Stimulated activated effector memory CD8-positive, alpha-beta T cell treated with anti-CD3 and anti-CD28 coated beads, Interleukin-12 subunit alpha, Interleukin-12 subunit beta, amount 100 ng/mL, for 72 hours (primary cell): ENCODE data around the gene HOXB7.

Experiments
- ATAC-seq: fragments of 150-1000 bp; cut with Tn5 transposase; 2 replicates; pipeline ENCODE4 v1.10.0; 2021
- DNase-seq, 2 donors: peaks; one replicate each; pipeline ENCODE4 v3.0.0; 2021 to 2022; ENCODE audit warnings: low spot score in 2 of 2
- H3K27ac Mint-ChIP-seq: one replicate; pipeline ENCODE4 v1.8.0; 2022; ENCODE audit warnings: mild to moderate bottlenecking, mixed read lengths
- H3K36me3 Mint-ChIP-seq: one replicate; pipeline ENCODE4 v1.8.0; 2022; ENCODE audit warnings: mild to moderate bottlenecking, mixed read lengths
- H3K4me1 Mint-ChIP-seq: one replicate; pipeline ENCODE4 v1.8.0; 2022; ENCODE audit warnings: mixed read lengths
- H3K4me3 Mint-ChIP-seq: one replicate; pipeline ENCODE4 v1.8.0; 2022; ENCODE audit warnings: mild to moderate bottlenecking, mixed read lengths
- H3K9me3 Mint-ChIP-seq: one replicate; pipeline ENCODE4 v1.8.0; 2022; ENCODE audit warnings: mixed read lengths

Gene HOXB7

DNA sequence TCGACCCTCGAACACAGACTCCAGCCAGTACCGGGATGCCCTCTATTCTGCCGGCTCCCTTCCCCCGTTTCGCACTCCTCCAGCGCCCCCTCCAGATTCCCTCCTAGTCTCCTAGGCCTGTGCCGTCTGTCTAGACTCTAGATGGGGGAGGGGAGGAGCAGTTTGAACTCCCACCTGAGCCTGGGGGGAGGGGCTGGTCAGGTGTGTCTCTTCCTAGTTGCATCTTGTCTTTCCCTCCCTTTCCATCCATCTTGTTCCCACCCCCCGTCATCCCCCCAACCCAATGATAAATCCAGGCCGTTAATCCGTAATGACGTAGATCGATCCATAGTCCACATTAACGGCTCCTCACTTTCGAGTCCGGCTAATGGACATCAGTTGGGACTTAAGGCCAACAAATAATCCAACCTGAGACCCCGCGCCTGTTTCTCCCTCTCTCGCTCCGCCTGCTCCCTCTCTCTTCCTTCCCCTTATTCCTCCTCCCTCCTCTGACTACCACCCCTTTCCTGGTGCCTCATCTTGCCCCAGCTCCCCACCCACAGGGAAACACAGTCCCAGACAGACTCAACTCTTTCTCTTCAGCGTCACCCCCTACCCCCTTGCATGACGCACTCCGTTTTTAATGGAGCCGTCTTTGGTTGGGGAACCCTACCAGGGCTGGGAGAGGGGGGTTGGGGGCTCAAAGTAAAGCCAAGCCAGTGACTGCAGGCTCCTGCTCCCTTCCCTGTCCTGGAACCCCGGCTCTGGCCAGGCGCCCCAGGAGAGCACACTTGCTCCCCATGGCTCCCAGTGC lies 13.9 kb downstream of the HOXB7 start:
- DNase-seq (no peak), ATAC-seq (no peak)
- peak overlapping the region; percentile 67 for H3K4me3 Mint-ChIP-seq
- H3K4me1 Mint-ChIP-seq, result peaks cover 55% of the 10 kb centered on the region
- no peaks in the 10 kb centered on the region for H3K9me3 Mint-ChIP-seq
- H3K36me3 Mint-ChIP-seq, result no peaks in the 10 kb centered on the region
- H3K27ac Mint-ChIP-seq, result peak overlapping the region; percentile 75

DNA sequence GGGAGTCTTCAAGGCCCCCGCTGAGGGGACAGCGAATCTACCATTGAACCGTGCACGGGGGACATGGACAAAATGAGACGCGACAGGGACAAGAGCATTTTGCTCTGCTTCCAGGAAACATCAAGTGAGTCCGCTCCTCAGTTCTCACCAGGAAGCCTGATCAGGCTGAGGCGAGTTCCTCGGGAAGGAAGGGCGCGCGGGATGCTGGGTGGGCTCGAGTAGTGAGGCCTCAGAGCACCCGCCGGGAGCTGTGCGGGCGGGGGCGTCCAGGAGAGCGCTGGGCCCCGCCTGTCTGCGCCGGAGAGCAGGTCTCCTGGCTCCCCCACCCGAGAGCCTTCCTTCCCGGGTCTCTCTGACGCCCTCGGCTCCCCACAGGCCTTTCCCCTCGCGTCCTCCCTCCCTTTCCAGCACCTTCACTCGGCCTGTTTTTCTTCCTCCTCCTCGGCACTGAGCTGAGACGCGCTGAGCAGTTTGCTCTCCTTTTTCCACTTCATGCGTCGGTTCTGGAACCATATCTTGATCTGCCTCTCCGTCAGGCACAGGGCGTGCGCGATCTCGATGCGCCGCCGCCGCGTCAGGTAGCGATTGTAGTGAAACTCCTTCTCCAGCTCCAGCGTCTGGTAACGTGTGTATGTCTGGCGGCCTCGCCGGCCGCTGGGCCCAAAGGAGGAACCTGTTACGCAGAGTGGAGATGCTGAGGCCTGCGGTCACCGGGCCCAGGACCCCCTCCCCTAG lies 14.7 kb downstream of the HOXB7 start:
- DNase-seq, result no peak
- H3K9me3 Mint-ChIP-seq, result no peaks in the 10 kb centered on the region
- no peak overlapping the region for H3K27ac Mint-ChIP-seq
- H3K4me3 Mint-ChIP-seq, result peak overlapping the region; percentile 67
- no peaks in the 10 kb centered on the region for H3K36me3 Mint-ChIP-seq
- peak; percentile 12 for ATAC-seq
- peaks cover 51% of the 10 kb centered on the region for H3K4me1 Mint-ChIP-seq

DNA sequence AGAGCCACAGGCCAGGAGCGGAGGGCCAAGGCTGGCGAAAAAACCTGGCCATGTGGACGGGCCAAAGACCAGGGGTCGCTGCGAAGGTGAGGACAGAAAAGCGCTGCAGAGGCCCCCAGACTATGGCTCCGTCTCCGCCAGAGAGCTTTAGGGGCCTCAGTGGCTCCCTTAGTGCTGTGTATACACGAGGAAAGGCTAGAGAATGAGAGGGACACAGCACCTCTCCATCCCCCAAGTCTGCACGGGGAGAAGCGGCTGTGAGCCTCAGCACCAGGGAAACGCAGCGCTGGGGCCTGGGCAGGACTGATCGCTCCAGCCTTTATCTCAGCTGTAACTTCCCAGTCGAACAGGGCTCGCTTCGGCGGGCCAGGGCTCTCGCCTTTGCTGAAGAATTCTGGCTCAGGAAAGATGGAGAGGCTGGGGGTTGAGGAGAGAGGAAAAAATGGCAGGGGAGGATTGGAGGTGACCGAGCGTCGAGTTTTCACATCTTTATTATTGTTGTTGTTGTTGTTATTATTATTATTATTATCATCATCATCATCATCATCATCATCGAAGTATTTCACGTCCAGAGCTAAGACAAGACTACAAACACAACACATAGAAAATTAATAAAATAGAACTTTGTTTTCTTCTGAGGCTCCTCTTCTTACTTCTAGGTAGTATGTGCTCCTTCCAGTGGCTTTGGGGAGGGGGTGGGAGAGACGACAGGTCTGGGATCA lies 15.4 kb downstream of the HOXB7 start:
- no peak overlapping the region for H3K27ac Mint-ChIP-seq
- H3K4me1 Mint-ChIP-seq, result peaks cover 51% of the 10 kb centered on the region
- ATAC-seq (no peak), DNase-seq (no peak)
- H3K36me3 Mint-ChIP-seq, result no peaks in the 10 kb centered on the region
- peak overlapping the region; percentile 67 for H3K4me3 Mint-ChIP-seq
- H3K9me3 Mint-ChIP-seq, result no peaks in the 10 kb centered on the region

DNA sequence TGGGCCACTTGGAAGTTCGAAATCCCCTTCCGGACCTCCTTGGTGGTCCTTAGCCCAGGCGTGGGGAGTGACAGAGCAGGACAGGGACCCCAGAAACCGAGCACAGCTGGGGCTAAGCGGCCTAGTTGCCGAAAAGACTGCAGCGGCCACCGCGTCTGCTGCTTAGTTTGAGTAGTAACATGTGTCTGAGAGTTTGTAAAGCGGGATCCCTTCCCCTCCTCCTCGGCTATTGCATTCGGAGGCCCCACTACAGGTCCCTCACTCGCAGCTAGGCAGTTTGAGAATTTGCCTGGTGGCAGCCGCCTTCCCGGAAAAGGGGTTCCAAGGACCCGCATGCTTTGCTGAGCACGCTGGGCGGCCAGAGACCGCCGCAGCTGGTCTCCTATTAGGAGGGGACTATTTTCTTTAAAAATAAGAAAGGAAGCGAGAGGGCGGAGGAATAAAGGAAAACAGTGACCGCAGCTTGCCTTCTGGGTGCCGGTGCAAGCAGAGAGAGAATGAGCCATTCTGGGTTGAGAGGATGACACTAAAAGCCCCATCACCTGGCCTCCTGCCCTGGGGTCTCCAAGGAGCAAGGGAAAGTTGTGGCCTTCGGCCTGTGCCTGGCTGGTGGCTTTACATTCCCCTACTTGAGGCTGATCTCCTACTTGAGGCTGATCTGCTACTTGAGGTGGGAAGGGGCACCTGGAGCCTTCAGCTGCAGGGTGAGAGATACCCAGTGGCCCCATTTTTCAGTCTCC lies 16.1 kb downstream of the HOXB7 start:
- Mint-ChIP-seq H3K4me1 (peaks cover 51% of the 10 kb centered on the region), H3K27ac (no peak overlapping the region), H3K36me3 (no peaks in the 10 kb centered on the region), H3K9me3 (no peaks in the 10 kb centered on the region), H3K4me3 (peak overlapping the region; percentile 67)
- ATAC-seq (no peak), DNase-seq (no peak)

DNA sequence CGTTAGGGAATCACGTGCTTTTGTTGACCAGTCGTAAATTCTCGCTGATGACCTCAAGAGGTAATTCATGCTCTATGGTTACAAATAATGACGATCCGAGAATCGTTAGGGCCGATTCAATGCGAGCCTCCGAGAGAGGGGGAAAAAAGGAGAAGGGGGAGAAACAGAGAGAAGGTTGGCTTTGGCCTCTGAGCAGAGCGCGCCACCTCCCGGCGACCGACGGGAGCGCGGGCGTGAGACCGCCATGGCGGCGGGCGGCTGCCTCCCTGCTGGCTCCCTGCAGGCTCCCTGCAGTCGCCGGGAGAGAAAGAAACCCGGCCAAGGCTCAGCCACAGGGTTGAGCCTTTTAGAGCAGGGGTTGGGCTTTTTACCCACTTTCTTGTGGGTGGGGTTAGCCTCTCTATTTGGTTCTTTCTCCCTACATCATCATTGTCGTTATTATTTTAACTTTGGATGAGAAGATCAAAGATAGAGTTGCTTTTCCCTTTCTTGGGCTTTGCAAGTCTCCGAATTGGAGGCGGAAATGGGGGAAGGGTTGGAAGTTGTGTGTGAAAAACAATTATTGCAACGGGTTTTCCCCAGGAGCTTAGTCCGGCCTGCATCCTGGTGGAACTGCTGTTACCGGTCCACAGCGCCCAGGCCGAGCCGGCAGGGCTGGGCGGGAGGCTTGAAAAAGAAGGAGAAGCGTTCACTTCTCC lies 16.8 kb downstream of the HOXB7 start:
- DNase-seq (peak; percentile 88 to 93), ATAC-seq (peak; percentile 72)
- H3K9me3 Mint-ChIP-seq, result no peaks in the 10 kb centered on the region
- no peaks in the 10 kb centered on the region for H3K36me3 Mint-ChIP-seq
- H3K27ac Mint-ChIP-seq, result no peak overlapping the region
- H3K4me3 Mint-ChIP-seq, result peak overlapping the region; percentile 82
- peaks cover 51% of the 10 kb centered on the region for H3K4me1 Mint-ChIP-seq

DNA sequence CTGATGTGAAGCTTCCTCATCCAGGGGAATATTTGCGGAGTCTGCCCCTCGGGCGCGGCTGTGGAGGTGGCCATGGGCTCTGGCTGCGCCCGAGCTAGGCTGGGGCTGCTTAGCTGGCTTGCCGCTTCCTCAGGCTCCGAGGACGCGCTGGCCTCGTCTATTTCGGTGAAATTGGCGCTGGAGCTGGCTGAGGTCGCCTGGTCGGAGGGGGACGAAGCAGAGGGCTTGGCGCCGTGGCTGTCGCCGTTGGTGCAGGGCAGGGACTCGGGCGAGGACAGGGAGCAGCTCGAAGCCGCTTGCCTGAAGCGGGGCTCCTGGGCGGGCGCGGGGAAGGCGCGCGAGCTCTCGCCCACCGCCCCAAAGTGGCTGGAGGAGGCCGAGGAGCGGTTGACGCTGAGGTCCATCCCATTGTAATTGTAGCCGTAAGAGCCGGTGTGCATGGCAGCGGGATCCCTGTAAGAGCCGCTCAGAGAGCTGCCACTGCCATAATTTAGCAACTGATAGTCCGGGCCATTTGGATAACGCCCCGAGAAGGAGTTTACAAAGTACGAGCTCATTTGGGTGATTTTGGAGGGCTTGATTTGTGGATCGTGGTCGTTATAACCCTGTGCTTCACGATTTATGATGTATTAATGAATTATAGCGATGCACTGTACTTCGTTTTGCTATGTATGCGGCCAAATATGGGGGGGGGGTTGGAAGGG lies 17.5 kb downstream of the HOXB7 start, which contains the start of gene HOXB5:
Gene HOXB5, minus strand, starts transcription at position 654 of the 704 bp plus-strand sequence. Its CDS starts 97 bp downstream, at position 557.
- no peaks in the 10 kb centered on the region for H3K36me3 Mint-ChIP-seq
- no peak for DNase-seq
- H3K27ac Mint-ChIP-seq, result no peak within 1 kb of the TSS
- no peaks in the 10 kb centered on the region for H3K9me3 Mint-ChIP-seq
- peak within 1 kb of the TSS; percentile 82 for H3K4me3 Mint-ChIP-seq
- H3K4me1 Mint-ChIP-seq, result peaks cover 49% of the 10 kb centered on the region
- peak; percentile 55 for ATAC-seq

DNA sequence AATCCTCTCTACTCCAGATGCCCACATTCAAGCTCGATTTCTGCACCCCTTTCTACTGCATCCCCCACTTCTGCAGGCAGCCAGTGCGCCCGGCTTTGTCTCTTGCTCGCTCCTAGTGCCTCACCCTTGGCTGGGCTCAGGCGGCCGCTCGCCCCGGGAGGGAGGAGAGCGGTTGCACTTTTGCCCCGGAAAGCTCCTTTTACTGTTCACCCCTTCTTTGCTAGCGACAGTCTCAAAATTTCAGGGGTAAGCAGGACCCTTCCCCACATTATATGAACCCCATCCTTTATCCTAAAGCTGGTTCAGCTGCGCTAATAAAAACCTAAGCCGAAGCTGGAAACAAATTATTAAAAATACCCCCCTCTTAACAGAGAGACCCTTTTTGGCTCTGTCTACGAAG lies 18.2 kb downstream of the HOXB7 start:
- H3K9me3 Mint-ChIP-seq, result no peaks in the 10 kb centered on the region
- ATAC-seq (peak; percentile 38), DNase-seq (no peak)
- no peaks in the 10 kb centered on the region for H3K36me3 Mint-ChIP-seq
- peak overlapping the region; percentile 82 for H3K4me3 Mint-ChIP-seq
- no peak overlapping the region for H3K27ac Mint-ChIP-seq
- peaks cover 45% of the 10 kb centered on the region for H3K4me1 Mint-ChIP-seq

DNA sequence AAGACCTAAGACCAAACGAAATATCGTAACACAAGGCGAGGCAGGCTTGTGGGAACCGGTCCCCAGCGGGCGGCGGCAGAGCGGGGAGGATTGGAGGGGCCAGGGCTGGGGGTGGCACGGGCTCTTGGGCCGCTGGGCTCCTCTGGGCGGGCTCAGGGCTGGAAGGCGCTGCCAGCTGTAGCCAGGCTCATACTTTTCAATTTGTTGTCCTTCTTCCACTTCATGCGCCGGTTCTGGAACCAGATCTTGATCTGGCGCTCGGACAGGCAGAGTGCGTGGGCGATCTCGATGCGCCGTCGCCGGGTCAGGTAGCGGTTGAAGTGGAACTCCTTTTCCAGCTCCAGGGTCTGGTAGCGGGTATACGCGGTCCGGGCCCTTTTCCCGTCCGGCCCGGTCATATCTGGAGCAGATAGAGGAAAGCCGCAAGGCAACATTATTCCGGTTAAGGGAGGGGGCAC lies 18.7 kb downstream of the HOXB7 start:
- ATAC-seq, result no peak
- Mint-ChIP-seq H3K4me1 (peaks cover 45% of the 10 kb centered on the region), H3K4me3 (peak overlapping the region; percentile 82)

DNA sequence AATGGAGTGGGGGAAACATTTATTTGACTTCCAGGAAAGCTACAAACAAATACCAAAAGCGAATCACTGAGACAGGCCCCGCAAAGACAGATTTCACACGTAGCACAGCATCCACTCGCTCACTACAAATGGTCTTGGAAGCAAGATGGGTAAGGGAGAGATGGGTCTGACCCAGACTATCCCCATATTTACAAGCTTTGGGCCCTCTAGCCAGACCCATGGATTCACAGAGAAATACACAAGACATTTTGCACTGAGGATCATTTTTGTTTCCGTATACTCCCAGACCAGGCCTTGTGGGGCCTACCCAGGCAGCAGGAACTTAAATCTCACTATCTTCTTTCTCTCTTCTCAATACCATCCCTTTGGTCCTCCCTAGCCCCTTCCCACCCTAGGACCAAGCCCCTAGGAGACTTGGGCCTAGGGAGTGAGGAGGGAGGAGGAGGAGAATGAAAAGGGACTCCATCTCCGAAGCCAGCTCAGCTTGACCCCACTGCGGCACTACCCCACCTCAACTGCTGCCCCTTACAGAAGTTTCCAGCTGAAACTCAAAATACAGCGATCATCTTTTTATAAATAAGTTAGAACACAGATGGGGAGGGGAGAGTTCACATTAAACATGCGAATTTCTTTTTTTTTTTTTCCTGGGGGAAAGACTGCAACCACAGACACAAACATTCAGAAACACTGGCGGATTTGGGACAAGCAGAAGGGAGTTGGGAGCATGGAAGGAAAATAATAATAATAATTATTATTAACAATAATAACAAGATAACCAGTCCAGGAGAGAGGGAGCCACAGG lies 19.4 kb downstream of the HOXB7 start:
- peaks cover 45% of the 10 kb centered on the region for H3K4me1 Mint-ChIP-seq
- no peak overlapping the region for H3K4me3 Mint-ChIP-seq
- H3K36me3 Mint-ChIP-seq, result no peaks in the 10 kb centered on the region
- DNase-seq (no peak), ATAC-seq (no peak)
- H3K27ac Mint-ChIP-seq, result peak overlapping the region; percentile 27
- H3K9me3 Mint-ChIP-seq, result no peaks in the 10 kb centered on the region

More for the DNA sequence above, 18.7 kb downstream of the HOXB7 start:
- DNase-seq, result no peak
- Mint-ChIP-seq H3K36me3 (no peaks in the 10 kb centered on the region), H3K9me3 (no peaks in the 10 kb centered on the region), H3K27ac (no peak overlapping the region)

DNA sequence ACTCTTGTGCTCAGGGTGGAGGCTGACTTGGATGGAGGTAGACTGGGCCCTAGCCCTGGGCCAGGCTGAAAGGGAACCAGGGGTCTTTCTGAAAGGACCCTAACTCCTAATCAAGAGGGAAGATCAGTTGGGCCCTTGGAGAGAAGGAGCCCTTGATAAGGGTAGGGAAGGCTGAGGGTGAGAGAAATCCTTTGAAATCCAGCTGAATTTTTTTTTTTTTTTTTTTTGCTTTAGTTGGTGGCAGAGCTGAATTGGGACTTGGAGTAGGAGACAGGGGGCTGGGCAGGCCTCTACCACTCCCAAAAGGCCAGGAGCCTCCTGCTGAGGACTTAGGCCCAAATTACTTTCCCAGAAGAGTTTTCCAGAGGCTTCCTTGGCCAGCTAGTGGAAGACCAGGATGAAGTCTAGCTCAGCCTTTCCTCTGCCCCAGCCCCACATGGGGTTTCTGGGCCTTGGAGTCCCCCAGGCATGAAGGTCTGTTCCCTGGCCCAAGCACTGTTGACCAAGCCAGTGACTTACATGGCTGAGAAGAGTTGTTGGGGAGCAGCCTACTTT lies 20.1 kb downstream of the HOXB7 start:
- Mint-ChIP-seq H3K27ac (peak overlapping the region; percentile 27), H3K4me1 (peaks cover 48% of the 10 kb centered on the region), H3K36me3 (no peaks in the 10 kb centered on the region), H3K9me3 (no peaks in the 10 kb centered on the region), H3K4me3 (no peak overlapping the region)
- DNase-seq (no peak), ATAC-seq (no peak)

DNA sequence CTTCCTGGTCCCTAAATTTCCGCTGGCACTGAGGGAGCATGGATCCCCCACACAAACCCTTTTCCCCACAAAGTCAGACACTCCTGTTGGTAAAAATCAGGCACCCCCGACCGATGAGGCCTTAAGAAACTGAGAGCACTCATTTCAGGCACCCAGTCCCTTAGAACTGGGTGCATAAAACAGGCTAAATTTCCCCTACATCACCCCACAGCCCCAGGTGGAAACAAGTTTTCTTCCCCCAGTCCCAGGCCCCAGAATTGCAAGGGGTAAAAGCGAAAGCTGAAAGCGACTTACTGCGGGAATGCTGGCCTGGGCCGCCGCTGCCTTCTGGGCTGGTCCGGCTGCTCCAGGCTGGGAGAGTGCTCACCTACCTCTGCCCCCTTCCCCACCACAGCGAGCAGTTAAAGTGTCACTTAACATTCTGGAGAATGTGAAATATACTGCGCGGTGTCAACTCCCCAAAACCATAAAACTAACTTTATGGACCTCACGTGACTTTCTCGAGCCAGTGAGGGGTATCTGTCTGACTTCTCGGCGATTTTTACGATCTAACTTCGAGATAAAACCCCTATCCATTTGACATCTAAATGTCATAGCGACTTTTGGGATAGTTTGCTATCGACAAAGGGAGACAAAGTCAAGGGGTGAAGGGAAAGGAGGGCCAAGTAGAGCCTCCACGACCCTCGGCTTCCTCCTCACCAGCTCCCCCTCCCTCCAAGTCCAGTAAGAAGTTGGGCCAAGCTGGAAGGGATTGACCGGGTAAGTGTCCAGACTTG lies 20.8 kb downstream of the HOXB7 start, which contains the start of gene HOXB3:
Gene HOXB3, minus strand, starts transcription at position 411 of the 776 bp plus-strand sequence. CDS start 37,767 bp downstream, outside the sequence.
- ATAC-seq (no peak), DNase-seq (no peak)
- H3K9me3 Mint-ChIP-seq, result no peaks in the 10 kb centered on the region
- no peaks in the 10 kb centered on the region for H3K36me3 Mint-ChIP-seq
- peaks cover 50% of the 10 kb centered on the region for H3K4me1 Mint-ChIP-seq
- H3K4me3 Mint-ChIP-seq, result no peak within 1 kb of the TSS
- peak within 1 kb of the TSS; percentile 27 for H3K27ac Mint-ChIP-seq

DNA sequence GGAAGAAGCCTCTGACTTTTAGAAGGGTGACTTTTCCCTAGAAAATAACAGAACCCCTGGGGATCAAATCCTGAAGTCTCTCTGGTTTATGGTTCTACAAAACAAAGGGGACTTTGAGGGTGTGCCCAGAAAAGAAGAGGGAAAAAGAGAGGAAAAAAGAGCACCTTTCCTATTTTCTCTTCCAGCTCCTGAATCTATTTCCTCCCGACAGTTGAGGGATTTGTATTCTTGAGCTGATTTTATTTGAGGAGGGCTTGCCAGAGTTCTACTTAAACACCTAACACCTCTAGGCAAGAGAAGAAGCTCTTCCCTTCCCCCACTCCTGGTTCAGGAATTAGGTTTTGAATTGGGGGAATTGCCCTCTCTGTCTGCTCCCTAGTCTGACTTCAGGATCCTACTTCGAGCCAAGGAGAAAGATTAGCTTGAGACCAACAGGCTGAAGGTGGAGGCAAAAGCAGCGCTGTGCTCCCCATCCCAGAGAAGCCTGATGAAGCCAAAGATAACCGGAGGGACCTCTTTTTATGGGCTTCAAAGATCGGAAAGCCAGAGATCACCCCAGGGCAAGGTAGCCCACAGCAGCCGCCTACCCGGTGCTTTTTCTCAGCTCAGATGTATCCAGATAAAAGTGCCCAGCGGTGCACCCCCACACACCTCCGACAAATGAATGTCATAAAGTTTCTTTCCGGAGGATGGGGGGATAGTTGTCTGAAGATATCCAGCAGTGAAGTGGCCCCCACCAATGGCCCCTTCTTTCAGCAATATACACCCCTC lies 21.6 kb downstream of the HOXB7 start:
- DNase-seq (no peak), ATAC-seq (no peak)
- H3K4me1 Mint-ChIP-seq, result peaks cover 56% of the 10 kb centered on the region
- no peaks in the 10 kb centered on the region for H3K9me3 Mint-ChIP-seq
- H3K36me3 Mint-ChIP-seq, result no peaks in the 10 kb centered on the region
- no peak overlapping the region for H3K27ac Mint-ChIP-seq
- no peak overlapping the region for H3K4me3 Mint-ChIP-seq
